Measurements from ENCODE around the gene DPF3.

DNA sequence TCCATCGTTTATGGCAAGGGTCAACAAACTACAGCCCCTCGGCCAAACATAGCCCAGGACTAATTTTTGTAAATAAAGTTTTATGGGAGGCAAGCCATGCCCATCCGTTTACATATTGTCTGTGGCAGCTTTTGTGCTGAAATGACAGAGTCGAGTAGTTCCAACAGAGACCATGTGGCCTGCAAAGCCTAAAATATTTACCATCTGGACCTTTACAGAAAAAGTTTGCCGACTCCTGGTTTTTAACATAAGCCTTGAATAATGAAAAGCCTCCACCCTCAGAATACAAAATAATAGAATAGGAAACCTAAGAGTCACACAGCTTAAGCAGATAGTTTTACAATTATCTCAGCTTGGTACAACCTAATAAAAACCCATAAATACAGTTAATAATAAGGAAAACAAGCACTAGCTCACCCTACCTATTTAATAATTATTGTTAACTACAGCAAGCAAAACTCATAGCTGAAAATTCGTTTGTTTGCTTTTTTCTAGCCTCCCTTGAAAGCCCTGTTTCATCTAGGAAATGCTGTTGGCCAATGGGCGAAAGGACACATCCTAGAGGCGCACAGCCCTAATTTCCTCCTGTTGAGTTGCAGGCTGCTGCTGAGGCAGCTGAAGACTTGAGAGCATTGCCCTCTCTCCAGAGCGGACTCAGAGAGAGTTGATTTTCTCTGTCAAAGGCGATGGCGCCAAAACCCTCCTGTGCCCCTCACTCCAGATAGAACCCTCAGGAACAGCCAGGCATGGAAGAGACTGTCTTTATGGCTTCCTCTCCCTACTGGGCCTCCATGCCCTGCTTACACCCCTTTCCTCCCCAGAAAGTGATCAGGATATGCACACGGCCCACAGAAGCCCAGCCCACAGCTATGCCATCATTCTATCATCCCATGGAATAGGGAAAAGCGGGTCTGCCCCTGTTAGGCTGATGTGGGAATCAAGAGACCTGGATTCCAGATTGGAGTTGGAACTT lies 107.2 kb downstream of the DPF3 start:
- TF ChIP-seq CTCF (IDR thresholded peaks at IDR 0.05; ENCODE audit: low read depth, low read length, poor library complexity, severe bottlenecking), result no peak
- TF ChIP-seq EZH2phosphoT487 (IDR thresholded peaks at IDR 0.05; ENCODE audit: borderline replicate concordance, low read length), result no peak
